Posterior cingulate gyrus (tissue), 11 donors: ENCODE data around the gene NAMPT.
"Not testable (repeated sequence)": the region's sequence is repeated elsewhere in the genome, so short reads cannot be mapped to it uniquely, and the experiment has no call there.

Experiments
- DNase-seq, 10 donors: peaks; one replicate each; pipeline versions ENCODE4 v3.0.0 to v3.0.0-alpha.2; 2020 to 2021; ENCODE audit warnings: mixed read lengths in 3 of 10
- intact Hi-C: fragments of 100-400 bp; cut with DNase I; formaldehyde crosslinking; loops from one replicate; pipeline ENCODE4 v1.15.1; 2023

Gene NAMPT

GRCh38 chr7:106284714-106285050 is at the start of gene NAMPT:
Gene NAMPT (minus strand): TSS chr7:106284983. CDS start chr7:106284884, 99 bp downstream.
- intact Hi-C loops = loop anchor here (5.0 to 10.0 kb wide), 5 partner anchors 107 to 758 kb away; partner anchors contain the start of genes ATXN7L1, CCDC71L, PRKAR2B and SYPL1
- DNase-seq = no peak

GRCh38 chr7:106332201-106332600 is 47.4 kb upstream of the NAMPT start:
- no peak for DNase-seq
- intact Hi-C loops = no loop called here

DNA sequence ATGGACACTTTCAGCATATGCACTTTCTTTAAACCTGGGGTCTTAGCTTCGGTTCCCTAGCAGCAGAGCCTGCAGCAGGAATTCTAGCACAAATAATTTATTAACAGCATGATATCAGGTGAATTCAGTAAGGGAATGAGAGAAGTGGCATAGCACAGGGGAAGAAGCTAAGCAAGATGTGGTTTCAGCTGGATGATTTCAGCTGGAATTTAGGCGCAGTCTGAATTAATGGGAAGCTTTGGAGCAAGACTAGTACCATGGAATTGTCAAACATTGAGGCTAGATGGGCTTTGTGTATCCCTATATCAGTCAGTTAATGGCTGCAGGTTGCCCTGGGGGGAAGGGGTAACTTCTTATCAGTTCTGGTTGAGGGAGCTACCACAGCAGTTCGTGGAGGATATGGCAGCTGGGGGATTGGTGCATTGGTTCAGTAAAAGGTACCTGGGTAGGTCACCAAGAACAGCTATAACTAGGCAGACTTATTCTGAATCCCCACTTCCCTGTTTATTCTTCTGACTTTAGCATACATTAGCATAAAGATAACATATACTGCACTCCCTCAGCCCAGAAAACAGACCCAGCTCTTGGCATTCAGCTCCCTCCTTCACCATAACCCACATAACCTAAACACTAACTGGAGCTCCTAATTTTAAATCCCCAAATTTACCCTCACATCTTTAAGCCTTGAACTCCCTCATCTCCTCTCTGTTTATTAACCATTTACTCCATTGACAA is 46.8 kb upstream of the NAMPT start:
- DNase-seq = no peak
- intact Hi-C loops = no loop called here

GRCh38 chr7:106329971-106330733 is 45.4 kb upstream of the NAMPT start:
- intact Hi-C loops = no loop called here
- no peak for DNase-seq

GRCh38 chr7:106329408-106329807 is 44.6 kb upstream of the NAMPT start:
- intact Hi-C loops = no loop called here
- DNase-seq = no peak

- DNase-seq = no peak
These were observed 43.0 kb upstream of the NAMPT start for GRCh38 chr7:106327538-106328481.

DNA sequence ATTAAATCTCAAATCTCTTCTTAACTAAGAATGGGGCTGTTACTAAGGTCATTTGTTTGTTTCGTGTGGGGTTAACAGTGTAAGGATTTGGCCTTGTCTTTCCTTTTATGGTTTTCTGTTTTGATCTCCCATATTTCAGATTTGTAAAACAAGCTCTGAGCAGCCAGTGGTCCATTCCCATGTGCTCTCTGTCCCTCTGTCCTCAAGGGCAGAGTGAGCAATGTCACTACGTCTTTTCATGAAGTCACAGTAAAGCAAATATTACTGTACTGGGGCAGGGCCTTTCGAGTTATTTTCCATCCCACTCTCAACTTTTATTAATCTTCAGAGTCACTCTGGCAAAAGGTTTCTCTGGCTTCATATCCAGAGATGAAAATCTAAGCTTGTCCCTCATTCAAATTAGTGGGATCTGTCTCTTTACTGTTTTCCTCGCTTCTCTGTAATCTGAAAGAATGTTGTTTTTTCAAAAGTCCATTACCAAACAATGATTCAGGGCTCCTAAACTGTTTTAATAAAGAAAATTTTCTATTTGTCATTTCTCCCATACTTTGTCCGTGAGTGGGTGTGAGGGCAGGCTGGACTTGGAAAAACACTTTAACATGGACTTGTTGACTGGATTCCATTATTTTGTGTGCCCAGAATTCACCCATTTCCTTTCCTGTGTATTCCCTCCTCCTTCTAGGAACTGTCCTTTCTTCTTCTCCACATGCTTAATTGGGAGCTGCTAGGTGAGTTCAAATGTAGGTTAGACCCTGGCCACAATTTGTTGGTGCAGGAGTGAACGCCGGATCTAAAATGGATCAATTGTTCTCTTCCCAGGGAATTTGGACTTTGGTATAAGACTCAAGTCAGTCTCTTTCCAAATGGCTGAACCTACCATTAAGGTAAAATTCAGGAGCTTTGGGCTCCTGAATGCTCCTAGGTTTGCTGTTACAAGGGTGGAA is 42.1 kb upstream of the NAMPT start:
- intact Hi-C loops = no loop called here
- no peak for DNase-seq

More at GRCh38 chr7:106327538-106328481, 43.0 kb upstream of the NAMPT start:
- intact Hi-C loops = no loop called here

DNA sequence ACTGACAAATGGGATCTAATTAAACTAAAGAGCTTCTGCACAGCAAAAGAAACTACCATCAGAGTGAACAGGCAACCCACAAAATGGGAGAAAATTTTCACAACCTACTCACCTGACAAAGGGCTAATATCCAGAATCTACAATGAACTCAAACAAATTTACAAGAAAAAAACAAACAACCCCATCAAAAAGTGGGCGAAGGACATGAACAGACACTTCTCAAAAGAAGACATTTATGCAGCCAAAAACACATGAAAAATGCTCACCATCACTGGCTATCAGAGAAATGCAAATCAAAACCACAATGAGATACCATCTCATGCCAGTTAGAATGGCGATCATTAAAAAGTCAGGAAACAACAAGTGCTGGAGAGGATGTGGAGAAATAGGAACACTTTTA is 39.7 kb upstream of the NAMPT start:
- not testable (repeated sequence) for DNase-seq

GRCh38 chr7:106320254-106320770 is 35.5 kb upstream of the NAMPT start:
- peak in 1 of 10 donors; percentile 57 for DNase-seq
- intact Hi-C loops = not testable (repeated sequence)

More for the DNA sequence above, 39.7 kb upstream of the NAMPT start:
- intact Hi-C loops = not testable (repeated sequence)

DNA sequence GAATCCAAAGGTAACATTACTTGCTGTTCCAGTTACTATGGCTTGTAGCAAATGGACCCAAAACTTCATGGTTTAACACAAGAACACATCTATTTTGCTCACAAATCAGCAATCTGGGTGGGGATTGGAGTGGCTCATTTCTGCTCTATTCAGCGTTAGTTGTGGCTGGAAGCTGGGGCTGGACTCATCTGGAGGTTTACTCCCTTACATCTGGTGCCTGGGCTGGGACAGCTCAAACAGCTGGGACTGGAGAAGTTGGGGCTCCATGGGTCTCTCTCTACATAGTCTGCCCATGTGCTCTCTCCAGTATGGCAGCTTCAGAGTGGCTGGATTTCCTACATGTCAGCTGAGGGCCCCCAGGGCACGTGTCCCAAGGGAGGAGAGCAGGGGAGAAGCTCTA is 33.7 kb upstream of the NAMPT start:
- DNase-seq = no peak
- intact Hi-C loops = no loop called here

GRCh38 chr7:106317971-106318370 is 33.2 kb upstream of the NAMPT start:
- intact Hi-C loops = no loop called here
- no peak for DNase-seq

DNA sequence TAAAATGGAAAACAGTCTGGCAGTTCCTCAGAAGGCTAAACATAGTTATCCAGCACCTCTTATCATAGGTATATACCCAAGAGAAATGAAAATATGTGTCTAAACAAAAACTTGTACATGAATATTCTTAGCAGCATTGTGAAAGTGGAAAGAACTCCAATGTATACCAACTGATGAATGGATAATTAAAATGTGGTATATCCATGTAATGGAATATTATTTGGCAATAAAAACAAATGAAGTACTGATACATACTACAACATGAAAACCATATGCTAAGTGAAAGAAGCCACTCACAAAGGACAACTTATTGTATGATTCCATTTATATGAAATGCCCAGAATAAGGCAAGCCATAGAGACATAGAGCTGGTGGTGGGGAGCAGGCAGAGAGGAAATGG is 32.2 kb upstream of the NAMPT start:
- no peak for DNase-seq
- intact Hi-C loops = no loop called here

- intact Hi-C loops = no loop called here
These were observed 30.1 kb upstream of the NAMPT start for GRCh38 chr7:106314875-106315274.

DNA sequence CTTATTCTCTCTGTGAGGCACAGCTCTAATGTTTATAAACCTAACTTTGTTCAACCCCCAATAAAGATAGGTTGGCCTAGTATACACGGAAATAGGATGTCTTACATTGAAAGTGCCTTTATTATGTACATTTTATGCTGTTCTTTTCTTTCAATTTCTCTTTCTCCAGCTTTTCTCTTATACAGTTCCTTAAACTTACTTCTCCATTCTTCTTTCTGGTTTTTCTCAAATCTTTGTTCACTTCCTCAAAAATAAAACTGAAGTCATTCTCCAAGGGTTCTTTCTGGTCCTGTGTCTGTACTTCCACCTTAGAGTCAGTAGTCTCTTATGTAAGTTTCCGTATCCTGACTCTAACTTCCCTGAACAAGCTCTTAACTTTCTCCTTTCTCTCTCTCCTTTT is 29.2 kb upstream of the NAMPT start:
- intact Hi-C loops = no loop called here

More at GRCh38 chr7:106314875-106315274, 30.1 kb upstream of the NAMPT start:
- no peak for DNase-seq

GRCh38 chr7:106313456-106313901 is 28.7 kb upstream of the NAMPT start:
- intact Hi-C loops = no loop called here
- no peak for DNase-seq

More for the DNA sequence above, 29.2 kb upstream of the NAMPT start:
- no peak for DNase-seq

- DNase-seq = no peak
- intact Hi-C loops = no loop called here
These were observed 28.1 kb upstream of the NAMPT start for GRCh38 chr7:106312906-106313305.

DNA sequence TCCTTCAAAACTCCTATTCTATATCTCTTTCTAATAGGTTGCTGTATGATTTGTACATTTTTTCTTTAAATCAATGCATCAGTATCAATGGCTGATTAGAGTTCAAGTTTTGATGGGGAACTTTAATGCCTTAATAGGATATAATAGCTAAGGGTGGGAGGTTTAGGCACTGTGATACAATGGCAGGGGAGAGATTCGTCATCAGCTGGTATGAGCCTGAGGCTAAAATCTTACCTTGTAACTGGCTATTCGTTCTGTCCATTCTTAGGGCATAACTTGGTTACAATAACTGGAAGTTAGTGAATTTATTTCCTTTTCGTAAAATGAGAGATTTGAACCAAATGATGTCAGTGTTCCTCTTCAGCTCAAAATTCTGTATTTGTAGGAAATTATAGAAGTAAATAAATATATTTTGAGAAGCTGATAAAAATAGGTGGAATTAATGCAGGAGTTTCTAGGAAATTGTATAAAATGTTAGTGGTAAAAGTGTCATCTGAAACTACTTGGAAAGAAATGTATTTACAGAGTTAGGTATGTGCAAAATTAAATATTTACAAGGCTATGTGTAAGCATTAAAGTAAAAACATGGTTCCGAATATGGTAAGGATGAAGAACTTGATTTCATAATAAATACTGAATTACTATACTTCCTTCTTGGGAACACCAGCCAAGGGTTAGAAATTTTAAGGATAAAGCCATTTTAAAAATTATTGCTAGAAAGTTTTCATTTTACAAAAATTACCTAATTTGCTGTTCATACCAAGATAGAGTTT is 27.5 kb upstream of the NAMPT start:
- intact Hi-C loops = no loop called here
- DNase-seq = no peak

GRCh38 chr7:106309362-106309761 is 24.6 kb upstream of the NAMPT start:
- intact Hi-C loops = no loop called here

More at GRCh38 chr7:106309362-106309761, 24.6 kb upstream of the NAMPT start:
- no peak for DNase-seq
